ENCODE results near the gene IL1RN. TPM values are rescaled to one million over a fixed set of nuclear protein-coding genes. Genes with fewer than 3 reads are reported as not detected.

IL1RN gene
- total RNA-seq, 4 donors from 2014 or later: 129 to 147 (median 135) TPM

DNA sequence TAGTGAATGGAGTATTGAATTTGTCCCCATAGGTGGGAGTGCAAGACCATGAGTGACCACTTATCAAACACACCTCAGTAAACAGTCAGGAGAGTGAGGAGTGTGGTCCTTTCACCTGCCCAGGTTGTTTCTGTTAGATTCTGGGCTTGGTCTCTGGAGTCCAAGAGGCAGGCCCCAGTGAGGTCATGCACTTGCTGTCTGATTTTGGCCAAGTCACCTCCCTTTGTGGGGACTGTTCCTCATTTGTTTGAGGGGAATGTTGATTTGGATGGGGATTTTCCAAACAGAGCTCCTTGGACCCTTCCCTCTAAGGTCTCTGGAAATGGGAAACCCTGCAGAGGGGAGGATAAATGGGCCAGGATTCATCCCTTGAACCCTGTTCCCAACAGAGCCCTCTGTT, 7.3 kb downstream of the IL1RN start:
- DNase-seq (ENCODE audit: low spot score in 2 of 2): no peak
- TF ChIP-seq POLR2A (IDR thresholded peaks at IDR 0.05): no peak
- no peak for TF ChIP-seq POLR2AphosphoS5 (IDR thresholded peaks at IDR 0.05)
- no peak for TF ChIP-seq EP300 (IDR thresholded peaks at IDR 0.05)
- TF ChIP-seq, protein P1, sequence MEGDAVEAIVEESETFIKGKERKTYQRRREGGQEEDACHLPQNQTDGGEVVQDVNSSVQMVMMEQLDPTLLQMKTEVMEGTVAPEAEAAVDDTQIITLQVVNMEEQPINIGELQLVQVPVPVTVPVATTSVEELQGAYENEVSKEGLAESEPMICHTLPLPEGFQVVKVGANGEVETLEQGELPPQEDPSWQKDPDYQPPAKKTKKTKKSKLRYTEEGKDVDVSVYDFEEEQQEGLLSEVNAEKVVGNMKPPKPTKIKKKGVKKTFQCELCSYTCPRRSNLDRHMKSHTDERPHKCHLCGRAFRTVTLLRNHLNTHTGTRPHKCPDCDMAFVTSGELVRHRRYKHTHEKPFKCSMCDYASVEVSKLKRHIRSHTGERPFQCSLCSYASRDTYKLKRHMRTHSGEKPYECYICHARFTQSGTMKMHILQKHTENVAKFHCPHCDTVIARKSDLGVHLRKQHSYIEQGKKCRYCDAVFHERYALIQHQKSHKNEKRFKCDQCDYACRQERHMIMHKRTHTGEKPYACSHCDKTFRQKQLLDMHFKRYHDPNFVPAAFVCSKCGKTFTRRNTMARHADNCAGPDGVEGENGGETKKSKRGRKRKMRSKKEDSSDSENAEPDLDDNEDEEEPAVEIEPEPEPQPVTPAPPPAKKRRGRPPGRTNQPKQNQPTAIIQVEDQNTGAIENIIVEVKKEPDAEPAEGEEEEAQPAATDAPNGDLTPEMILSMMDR (IDR thresholded peaks at IDR 0.05): no peak
- no peaks in the 10 kb centered on the region for H3K9me3 ChIP-seq
- H3K27me3 ChIP-seq: no peaks in the 10 kb centered on the region
- peaks cover 12% of the 10 kb centered on the region for H3K4me1 ChIP-seq
- H3K27ac ChIP-seq: no peak overlapping the region
- H3K36me3 ChIP-seq: peaks cover 27% of the 10 kb centered on the region
- H3K4me3 ChIP-seq: no peak overlapping the region

DNA sequence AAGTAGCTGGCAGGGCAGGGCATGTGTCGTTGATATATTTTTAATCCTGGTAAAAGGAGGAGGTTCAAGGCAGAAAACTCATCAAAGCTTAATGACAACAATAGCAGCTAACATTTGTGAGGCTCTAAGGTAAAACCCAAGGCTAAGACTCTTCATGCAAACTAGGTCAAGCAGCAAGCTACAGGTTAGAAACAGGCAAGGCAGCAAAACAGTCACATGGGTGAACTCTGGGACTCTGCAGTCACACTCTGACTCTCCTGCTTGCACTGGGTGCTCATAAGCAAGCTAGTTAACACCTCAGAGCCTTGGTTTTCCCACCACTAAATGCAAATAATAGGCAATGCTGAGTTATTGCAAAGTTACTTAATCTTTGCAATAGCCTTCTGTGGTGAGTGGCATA, 7.9 kb downstream of the IL1RN start:
- Histone ChIP-seq H3K27ac (no peak overlapping the region), H3K4me1 (peaks cover 12% of the 10 kb centered on the region), H3K9me3 (no peaks in the 10 kb centered on the region), H3K4me3 (no peak overlapping the region), H3K36me3 (peaks cover 27% of the 10 kb centered on the region), H3K27me3 (no peaks in the 10 kb centered on the region)
- no peak for DNase-seq (ENCODE audit: low spot score in 2 of 2)
- TF ChIP-seq, protein P1 (IDR thresholded peaks at IDR 0.05): no peak
- TF ChIP-seq POLR2AphosphoS5 (IDR thresholded peaks at IDR 0.05): no peak
- TF ChIP-seq EP300 (IDR thresholded peaks at IDR 0.05): no peak
- 87% methylated on average over 1 of the region's 1 CpG for WGBS

DNA sequence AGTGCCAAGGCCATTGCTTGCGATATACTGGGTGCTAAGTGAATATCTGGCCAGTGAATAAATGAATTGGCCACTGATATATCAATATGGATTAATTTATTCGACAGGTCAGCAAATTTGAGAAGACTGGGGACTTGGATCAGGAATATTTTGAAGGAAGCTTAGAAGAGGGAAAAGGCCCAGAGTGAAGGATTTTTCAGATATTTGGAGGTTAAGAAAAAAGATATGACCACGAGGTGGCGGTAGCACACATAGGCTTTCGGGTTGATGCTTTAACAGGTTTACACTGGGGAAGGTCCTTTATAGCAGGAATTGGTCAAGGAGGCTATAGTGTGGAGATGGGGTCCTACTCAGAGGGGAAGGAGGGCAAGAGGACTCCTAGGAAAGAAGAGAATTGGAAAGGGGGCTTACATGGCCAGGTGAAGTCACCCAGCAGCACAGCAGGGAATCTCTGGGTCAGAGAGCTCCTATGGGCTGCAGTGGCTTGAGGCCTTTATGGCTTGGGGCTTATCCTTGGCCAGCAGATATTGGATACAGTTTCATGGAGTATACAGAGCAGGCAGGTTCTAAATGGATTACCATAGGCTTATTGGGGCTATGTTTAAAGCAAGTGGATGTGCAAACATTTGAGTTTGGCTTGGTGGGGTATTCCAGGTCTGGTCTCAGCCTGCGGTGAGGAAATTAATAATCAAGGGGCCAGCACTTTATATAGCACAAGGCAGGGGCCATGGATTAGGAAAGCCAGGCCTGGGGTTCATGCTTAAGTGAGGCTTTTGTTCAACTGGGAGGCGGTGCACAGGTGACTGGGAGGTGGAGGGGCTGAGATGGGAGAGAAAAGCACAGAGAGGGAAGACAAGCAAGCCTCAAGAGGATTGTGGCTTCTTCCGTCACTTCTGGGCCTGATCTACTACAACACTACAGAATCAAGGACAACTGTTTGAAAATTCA, 9.7 kb downstream of the IL1RN start:
- Histone ChIP-seq H3K4me1 (peaks cover 12% of the 10 kb centered on the region), H3K27ac (no peak overlapping the region), H3K9me3 (no peaks in the 10 kb centered on the region), H3K36me3 (peaks cover 14% of the 10 kb centered on the region), H3K27me3 (no peaks in the 10 kb centered on the region), H3K4me3 (no peak overlapping the region)
- DNase-seq (ENCODE audit: low spot score in 2 of 2): no peak
- WGBS: 54% methylated on average over 8 of the region's 8 CpGs
- TF ChIP-seq, protein P1 (IDR thresholded peaks at IDR 0.05): peak; percentile 45 to 48
- no peak for TF ChIP-seq POLR2A (IDR thresholded peaks at IDR 0.05)

DNA sequence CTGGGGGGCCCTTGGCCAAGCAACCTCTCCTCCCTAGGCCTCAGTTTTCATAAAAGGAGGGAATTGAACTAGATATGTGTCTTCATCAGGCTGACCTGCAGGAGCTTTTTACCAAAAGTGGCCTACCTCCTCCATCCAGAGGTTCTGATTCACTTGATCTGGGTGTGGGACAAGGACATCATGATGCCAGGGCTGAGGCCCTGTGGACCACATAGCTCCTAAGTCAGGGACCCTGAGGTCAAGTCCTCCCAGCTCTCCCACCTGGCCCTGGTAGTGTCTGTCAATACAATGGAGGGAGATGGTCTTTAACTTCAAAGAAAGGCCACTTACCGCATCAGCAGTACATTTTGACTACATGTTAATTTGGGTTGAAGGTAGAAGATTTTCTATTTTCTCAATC, 10.4 kb downstream of the IL1RN start:
- no peak for TF ChIP-seq EP300 (IDR thresholded peaks at IDR 0.05)
- no peak for TF ChIP-seq POLR2A (IDR thresholded peaks at IDR 0.05)
- TF ChIP-seq, protein P1 (IDR thresholded peaks at IDR 0.05): no peak
- TF ChIP-seq POLR2AphosphoS5 (IDR thresholded peaks at IDR 0.05): no peak
- no peak for DNase-seq (ENCODE audit: low spot score in 2 of 2)
- H3K27me3 ChIP-seq: no peaks in the 10 kb centered on the region
- no peaks in the 10 kb centered on the region for H3K9me3 ChIP-seq
- H3K27ac ChIP-seq: no peak overlapping the region
- H3K36me3 ChIP-seq: peaks cover 6% of the 10 kb centered on the region
- H3K4me1 ChIP-seq: peaks cover 12% of the 10 kb centered on the region
- 100% methylated on average over 1 of the region's 1 CpG for WGBS
- no peak overlapping the region for H3K4me3 ChIP-seq

DNA sequence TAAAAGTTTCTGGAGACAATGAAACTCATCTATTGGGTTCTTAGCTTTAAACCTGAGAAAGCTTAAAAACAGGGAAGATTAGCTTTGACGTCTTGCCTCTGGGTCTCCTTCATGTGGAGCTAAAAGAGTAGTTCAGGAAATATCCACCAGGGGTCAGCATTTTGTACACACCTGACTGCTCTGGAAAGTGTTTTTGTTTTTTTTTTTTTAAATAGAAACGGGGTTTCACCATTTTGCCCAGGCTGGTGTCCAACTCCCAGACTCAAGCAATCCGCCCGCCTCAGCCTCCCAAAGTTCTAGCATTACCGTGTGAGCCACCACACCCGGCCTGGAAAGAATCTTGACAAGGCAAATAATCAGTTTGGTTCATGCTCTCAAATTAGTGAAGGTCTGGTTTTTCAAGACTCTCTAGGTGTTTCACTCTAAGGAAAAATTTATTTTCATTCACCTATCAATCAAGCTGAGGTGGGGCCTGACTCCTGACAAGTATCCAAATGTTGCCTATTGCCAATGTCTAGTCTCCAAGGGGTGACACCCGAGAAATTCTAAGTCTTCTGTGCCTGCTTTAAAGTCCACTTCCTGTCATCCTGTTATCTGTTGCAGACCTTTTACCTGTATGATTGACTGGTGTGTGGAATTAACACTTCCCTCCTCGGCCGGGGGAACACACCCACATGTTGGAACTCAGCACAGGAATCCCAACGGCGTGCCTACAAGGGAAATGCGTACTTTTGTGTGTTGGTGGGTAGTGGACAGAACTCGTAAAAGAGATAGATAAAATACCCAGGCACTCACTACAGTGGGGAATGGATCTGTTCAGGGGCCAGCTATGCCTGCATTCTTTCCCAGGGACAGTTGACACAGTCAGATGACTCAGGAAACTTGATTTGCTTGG, 11.3 kb downstream of the IL1RN start:
- Histone ChIP-seq H3K27me3 (no peaks in the 10 kb centered on the region), H3K36me3 (peaks cover under 1% of the 10 kb centered on the region), H3K27ac (no peak overlapping the region), H3K4me1 (peaks cover 12% of the 10 kb centered on the region), H3K4me3 (no peak overlapping the region), H3K9me3 (no peaks in the 10 kb centered on the region)
- no peak for TF ChIP-seq EP300 (IDR thresholded peaks at IDR 0.05)
- no peak for TF ChIP-seq POLR2AphosphoS5 (IDR thresholded peaks at IDR 0.05)
- TF ChIP-seq, protein P1 (IDR thresholded peaks at IDR 0.05): peak; percentile 70 to 90
- no peak for TF ChIP-seq POLR2A (IDR thresholded peaks at IDR 0.05)
- 28% methylated on average over 13 of the region's 13 CpGs for WGBS
- no peak for DNase-seq (ENCODE audit: low spot score in 2 of 2)

Data from suprapubic skin (tissue), 4 donors.